T-helper 17 cell (primary cell): ENCODE measurements around the gene PCNT. TPM values are rescaled to one million over a fixed set of nuclear protein-coding genes. Genes with fewer than 3 reads are reported as not detected.

Experiments
- ATAC-seq: fragments of 150-1000 bp; cut with Tn5 transposase; 2 replicates; pipeline ENCODE4 v1.10.0; 2021; ENCODE audit warnings: mild to moderate bottlenecking, moderate library complexity
- DNase-seq, 3 donors: peaks; one replicate each; pipeline versions ENCODE4 v3.0.0 to v3.0.0-alpha.2; 2020 to 2021
- H3K9me3 ChIP-seq: one replicate; pipeline ENCODE4 v1.7.0; 2013; ENCODE audit warnings: low read length, mild to moderate bottlenecking; ENCODE audit not compliant: control insufficient read depth, poor library complexity, severe bottlenecking
- H3K27ac Mint-ChIP-seq: one replicate; pipeline ENCODE4 v1.8.0; 2022; ENCODE audit warnings: mild to moderate bottlenecking, moderate library complexity, mixed read lengths
- H3K27me3 Mint-ChIP-seq: one replicate; pipeline ENCODE4 v1.8.0; 2022; ENCODE audit warnings: mixed read lengths
- H3K36me3 Mint-ChIP-seq: one replicate; pipeline ENCODE4 v1.8.0; 2022; ENCODE audit warnings: low read depth, mixed read lengths
- H3K4me1 Mint-ChIP-seq: one replicate; pipeline ENCODE4 v1.8.0; 2022; ENCODE audit warnings: mild to moderate bottlenecking, mixed read lengths
- H3K4me3 Mint-ChIP-seq: one replicate; pipeline ENCODE4 v1.8.0; 2022; ENCODE audit warnings: mild to moderate bottlenecking, moderate library complexity, mixed read lengths
- total RNA-seq, 4 donors: library from RNA in 2 of 4; stranded (reverse) in 2 of 4; gene quantifications; one replicate each; pipeline ENCODE4 v1.2.3 and lab custom pipeline; 2022 to 2026

The PCNT gene
- total RNA-seq, 2 donors from 2014 or later: 53.5 to 59.5 TPM

- ATAC-seq: no peak
- Mint-ChIP-seq H3K27ac (peak overlapping the region; percentile 51), H3K4me3 (no peak overlapping the region)
These were observed 99.6 kb downstream of the PCNT start for GRCh38 chr21:46423546-46424038.

GRCh38 chr21:46424039-46424591 lies 100.2 kb downstream of the PCNT start:
- DNase-seq (no peak), ATAC-seq (peak; percentile 46)
- Mint-ChIP-seq H3K27ac (peak overlapping the region; percentile 51), H3K4me1 (peaks cover 12% of the 10 kb centered on the region), H3K27me3 (no peaks in the 10 kb centered on the region), H3K36me3 (peaks cover 2% of the 10 kb centered on the region), H3K4me3 (no peak overlapping the region)
- H3K9me3 ChIP-seq: no peaks in the 10 kb centered on the region

More at GRCh38 chr21:46423546-46424038, 99.6 kb downstream of the PCNT start:
- Mint-ChIP-seq H3K27me3 (no peaks in the 10 kb centered on the region), H3K4me1 (peaks cover 12% of the 10 kb centered on the region), H3K36me3 (peaks cover 2% of the 10 kb centered on the region)
- DNase-seq: no peak
- H3K9me3 ChIP-seq: no peaks in the 10 kb centered on the region

GRCh38 chr21:46424621-46425020 lies 100.7 kb downstream of the PCNT start:
- no peaks in the 10 kb centered on the region for H3K9me3 ChIP-seq
- ATAC-seq (peak; percentile 40), DNase-seq (no peak)
- H3K27ac Mint-ChIP-seq: peak overlapping the region; percentile 89
- H3K4me1 Mint-ChIP-seq: peaks cover 12% of the 10 kb centered on the region
- H3K36me3 Mint-ChIP-seq: peaks cover 2% of the 10 kb centered on the region
- H3K4me3 Mint-ChIP-seq: peak overlapping the region; percentile 12
- no peaks in the 10 kb centered on the region for H3K27me3 Mint-ChIP-seq

GRCh38 chr21:46425041-46425440 lies 101.1 kb downstream of the PCNT start:
- DNase-seq: no peak

GRCh38 chr21:46425571-46425970 lies 101.6 kb downstream of the PCNT start:
- peaks cover 13% of the 10 kb centered on the region for H3K4me1 Mint-ChIP-seq
- peak overlapping the region; percentile 89 for H3K27ac Mint-ChIP-seq
- H3K27me3 Mint-ChIP-seq: no peaks in the 10 kb centered on the region
- peak in 1 of 3 donors; percentile 25 for DNase-seq
- peaks cover 2% of the 10 kb centered on the region for H3K36me3 Mint-ChIP-seq
- peak; percentile 82 for ATAC-seq
- H3K4me3 Mint-ChIP-seq: no peak overlapping the region
- H3K9me3 ChIP-seq: no peaks in the 10 kb centered on the region

More at GRCh38 chr21:46425041-46425440, 101.1 kb downstream of the PCNT start:
- peaks cover 14% of the 10 kb centered on the region for H3K4me1 Mint-ChIP-seq
- H3K27me3 Mint-ChIP-seq: no peaks in the 10 kb centered on the region
- ATAC-seq: no peak
- H3K27ac Mint-ChIP-seq: peak overlapping the region; percentile 89
- peak overlapping the region; percentile 12 for H3K4me3 Mint-ChIP-seq
- no peaks in the 10 kb centered on the region for H3K9me3 ChIP-seq
- peaks cover 3% of the 10 kb centered on the region for H3K36me3 Mint-ChIP-seq

- no peak for ATAC-seq
- H3K9me3 ChIP-seq: no peaks in the 10 kb centered on the region
- no peak for DNase-seq
- H3K27ac Mint-ChIP-seq: no peak overlapping the region
- no peak overlapping the region for H3K4me3 Mint-ChIP-seq
- no peaks in the 10 kb centered on the region for H3K27me3 Mint-ChIP-seq
- H3K4me1 Mint-ChIP-seq: peaks cover 13% of the 10 kb centered on the region
- peaks cover 2% of the 10 kb centered on the region for H3K36me3 Mint-ChIP-seq
These were observed 102.5 kb downstream of the PCNT start for GRCh38 chr21:46426313-46427046.

GRCh38 chr21:46427516-46427915 lies 103.6 kb downstream of the PCNT start:
- Mint-ChIP-seq H3K27me3 (no peaks in the 10 kb centered on the region), H3K4me1 (peaks cover 16% of the 10 kb centered on the region), H3K27ac (peak overlapping the region; percentile 45), H3K4me3 (no peak overlapping the region), H3K36me3 (peaks cover 6% of the 10 kb centered on the region)
- H3K9me3 ChIP-seq: no peaks in the 10 kb centered on the region
- ATAC-seq (no peak), DNase-seq (no peak)

GRCh38 chr21:46428286-46428685 lies 104.3 kb downstream of the PCNT start:
- Mint-ChIP-seq H3K4me1 (peaks cover 14% of the 10 kb centered on the region), H3K27ac (no peak overlapping the region), H3K27me3 (no peaks in the 10 kb centered on the region), H3K36me3 (peaks cover 6% of the 10 kb centered on the region), H3K4me3 (no peak overlapping the region)
- no peaks in the 10 kb centered on the region for H3K9me3 ChIP-seq
- ATAC-seq (no peak), DNase-seq (no peak)

GRCh38 chr21:46428987-46429710 lies 105.2 kb downstream of the PCNT start:
- ATAC-seq: no peak
- Mint-ChIP-seq H3K4me3 (no peak overlapping the region), H3K4me1 (peaks cover 12% of the 10 kb centered on the region), H3K36me3 (peaks cover 6% of the 10 kb centered on the region), H3K27me3 (no peaks in the 10 kb centered on the region), H3K27ac (no peak overlapping the region)
- no peaks in the 10 kb centered on the region for H3K9me3 ChIP-seq
- DNase-seq: no peak

- ATAC-seq: no peak
- H3K4me1 Mint-ChIP-seq: peaks cover 7% of the 10 kb centered on the region
- H3K36me3 Mint-ChIP-seq: peaks cover 6% of the 10 kb centered on the region
- no peaks in the 10 kb centered on the region for H3K9me3 ChIP-seq
- no peak for DNase-seq
- no peak overlapping the region for H3K4me3 Mint-ChIP-seq
- no peaks in the 10 kb centered on the region for H3K27me3 Mint-ChIP-seq
- H3K27ac Mint-ChIP-seq: no peak overlapping the region
These were observed 106.1 kb downstream of the PCNT start for GRCh38 chr21:46429754-46430681.

GRCh38 chr21:46431448-46431847 lies 107.5 kb downstream of the PCNT start:
- Mint-ChIP-seq H3K36me3 (peaks cover 6% of the 10 kb centered on the region), H3K27ac (peak overlapping the region; percentile 81), H3K27me3 (no peaks in the 10 kb centered on the region), H3K4me1 (peaks cover 6% of the 10 kb centered on the region), H3K4me3 (no peak overlapping the region)
- DNase-seq (no peak), ATAC-seq (no peak)
- no peaks in the 10 kb centered on the region for H3K9me3 ChIP-seq

- no peak for DNase-seq
- H3K9me3 ChIP-seq: no peaks in the 10 kb centered on the region
- Mint-ChIP-seq H3K36me3 (peaks cover 6% of the 10 kb centered on the region), H3K27ac (peak overlapping the region; percentile 81), H3K27me3 (no peaks in the 10 kb centered on the region), H3K4me1 (peaks cover 6% of the 10 kb centered on the region), H3K4me3 (no peak overlapping the region)
- ATAC-seq: no peak
These were observed 108.0 kb downstream of the PCNT start for GRCh38 chr21:46431884-46432488.
